CD14-positive monocyte (primary cell): ENCODE results near the gene GHRL. TPM values are rescaled to one million over a fixed set of nuclear protein-coding genes. Genes with fewer than 3 reads are reported as not detected.

Source experiments
- DNase-seq, 3 donors: peaks; one replicate each; pipeline ENCODE4 v3.0.0-alpha.2; 2011 to 2022
- H2AFZ ChIP-seq: 2 replicates; pipeline ENCODE4 v1.6.0; 2012; ENCODE audit warnings: mild to moderate bottlenecking, low read depth, low read length, inconsistent platforms; ENCODE audit not compliant: insufficient read depth, poor library complexity, severe bottlenecking
- H3K27ac ChIP-seq, 2 donors: 1 replicate in 1 of 2; 2 replicates in 1 of 2; pipeline ENCODE4 v1.5.1; 2012 to 2013; ENCODE audit warnings: low read length in 2 of 2, control low read depth in 1 of 2, inconsistent platforms in 1 of 2, low read depth in 1 of 2, mild to moderate bottlenecking in 1 of 2
- H3K27me3 ChIP-seq, 2 donors: one replicate each; pipeline versions ENCODE4 v1.6.0 to v1.6.1; 2011 to 2013; ENCODE audit warnings: low read length in 2 of 2; ENCODE audit not compliant: control insufficient read depth in 2 of 2, insufficient read depth in 2 of 2
- H3K36me3 ChIP-seq, 2 donors: replicated peaks in 1 of 2; 1 replicate in 1 of 2; 2 replicates in 1 of 2; pipeline versions ENCODE4 v1.5.1 to v1.6.1; 2012 to 2013; ENCODE audit warnings: low read length in 2 of 2, control low read depth in 1 of 2, inconsistent platforms in 1 of 2, mild to moderate bottlenecking in 1 of 2; ENCODE audit not compliant: insufficient read depth in 2 of 2, control insufficient read depth in 1 of 2
- H3K4me1 ChIP-seq, 2 donors: 1 replicate in 1 of 2; 2 replicates in 1 of 2; pipeline versions ENCODE4 v1.5.1 to v1.6.1; 2012 to 2013; ENCODE audit warnings: low read length in 2 of 2, control low read depth in 1 of 2, inconsistent platforms in 1 of 2, mild to moderate bottlenecking in 1 of 2, moderate library complexity in 1 of 2; ENCODE audit not compliant: insufficient read depth in 2 of 2, control insufficient read depth in 1 of 2
- H3K4me2 ChIP-seq: replicated peaks from 2 replicates; pipeline ENCODE3; 2012; ENCODE audit warnings: low read length, moderate library complexity, mild to moderate bottlenecking; ENCODE audit not compliant: poor library complexity, severe bottlenecking; ENCODE audit errors: extremely low read depth
- H3K4me3 ChIP-seq, 3 experiments: fragments of 200-600 bp in 1 of 3; sonication (generic) in 1 of 3; replicated peaks in 1 of 3; 1 replicate in 2 of 3; 2 replicates in 1 of 3; pipeline ENCODE4 v1.5.1; 2011 to 2013; ENCODE audit warnings: low read length in 3 of 3, mild to moderate bottlenecking in 3 of 3, control low read depth in 2 of 3, low read depth in 2 of 3, inconsistent platforms in 1 of 3, moderate library complexity in 1 of 3
- H3K79me2 ChIP-seq: 2 replicates; pipeline ENCODE4 v1.6.0; 2012; ENCODE audit warnings: mild to moderate bottlenecking, control low read depth, inconsistent platforms, low read length, moderate library complexity; ENCODE audit not compliant: insufficient read depth
- H3K9ac ChIP-seq: 2 replicates; pipeline ENCODE4 v1.6.0; 2017; ENCODE audit warnings: low read length, mild to moderate bottlenecking; ENCODE audit not compliant: insufficient read depth, poor library complexity, severe bottlenecking
- H3K9me3 ChIP-seq, 2 donors: replicated peaks in 1 of 2; 1 replicate in 1 of 2; 2 replicates in 1 of 2; pipeline versions ENCODE4 v1.5.1 to v1.6.1; 2012 to 2013; ENCODE audit warnings: low read length in 2 of 2, control low read depth in 1 of 2; ENCODE audit not compliant: control insufficient read depth in 1 of 2, insufficient read depth in 1 of 2
- H4K20me1 ChIP-seq: 2 replicates; pipeline ENCODE4 v1.6.0; 2012; ENCODE audit warnings: mild to moderate bottlenecking, low read length, control low read depth, moderate library complexity; ENCODE audit not compliant: insufficient read depth
- H3K27ac Mint-ChIP-seq, 7 donors: one replicate each; pipeline ENCODE4 v1.8.0; 2020; ENCODE audit warnings: mild to moderate bottlenecking in 7 of 7, mixed read lengths in 7 of 7, moderate library complexity in 6 of 7, inconsistent platforms in 2 of 7
- H3K27me3 Mint-ChIP-seq, 3 donors: one replicate each; pipeline ENCODE4 v1.8.0; 2021 to 2022; ENCODE audit warnings: low read depth in 3 of 3, mild to moderate bottlenecking in 3 of 3, mixed read lengths in 3 of 3, moderate library complexity in 3 of 3, inconsistent platforms in 1 of 3
- H3K36me3 Mint-ChIP-seq, 2 donors: one replicate each; pipeline ENCODE4 v1.8.0; 2020; ENCODE audit warnings: mixed read lengths in 2 of 2, inconsistent platforms in 1 of 2, mild to moderate bottlenecking in 1 of 2
- H3K4me1 Mint-ChIP-seq: one replicate; pipeline ENCODE4 v1.8.0; 2020; ENCODE audit warnings: mild to moderate bottlenecking, mixed read lengths
- H3K4me3 Mint-ChIP-seq, 2 donors: one replicate each; pipeline ENCODE4 v1.8.0; 2020; ENCODE audit warnings: mild to moderate bottlenecking in 2 of 2, mixed read lengths in 2 of 2, moderate library complexity in 1 of 2
- H3K9me3 Mint-ChIP-seq, 7 donors: one replicate each; pipeline ENCODE4 v1.8.0; 2020 to 2022; ENCODE audit warnings: mixed read lengths in 7 of 7, mild to moderate bottlenecking in 6 of 7, moderate library complexity in 6 of 7, inconsistent platforms in 2 of 7
- CTCF ChIP-seq: fragments of 200-600 bp; IDR thresholded peaks from one replicate; pipeline ENCODE4 v1.8.0; 2022; ENCODE audit warnings: antibody characterized with exemption, mild to moderate bottlenecking
- WGBS: methylation state at CpG from one replicate; pipeline ENCODE4 v1.1.5; 2013; ENCODE audit warnings: missing lambda C conversion rate; ENCODE audit not compliant: insufficient coverage; 5-methylcytosine and 5-hydroxymethylcytosine counted together
- intact Hi-C, 2 donors: fragments of 100-400 bp; cut with micrococcal nuclease; formaldehyde crosslinking; loops; one replicate each; pipeline versions ENCODE4 v1.15.0 to v1.15.1; 2023
- polyA plus RNA-seq, 3 donors: library from polyadenylated mRNA; depleted of rRNA in 1 of 3; unstranded in 2 of 3; stranded (reverse) in 1 of 3; fragments of 300-500 nt in 2 of 3; fragments of >200 nt in 1 of 3; fragmentation: Illumina TruSeq in 2 of 3; gene quantifications; 1 replicate in 2 of 3; 2 replicates in 1 of 3; pipeline ENCODE4 v1.2.3, GENCODE V29; 2012 to 2021

GHRL gene
- polyA plus RNA-seq, 3 donors: 2.3 to 9.9 (median 7.0) TPM

- no peaks in the 10 kb centered on the region for H3K27me3 ChIP-seq
- Mint-ChIP-seq H3K27ac (peak overlapping the region in 1 of 7 donors; percentile 46), H3K4me3 (no peak overlapping the region), H3K4me1 (peaks cover 3% of the 10 kb centered on the region), H3K9me3 (no peaks in the 10 kb centered on the region), H3K27me3 (no peaks in the 10 kb centered on the region), H3K36me3 (peaks cover 82 to 84% of the 10 kb centered on the region in 2 donors)
- H3K79me2 ChIP-seq: peaks cover 12% of the 10 kb centered on the region
- H3K4me3 ChIP-seq: no peak overlapping the region
- WGBS: no CpG with 5 or more reads among the region's 5 CpGs
- intact Hi-C loops: no loop called here
- peaks cover 35% of the 10 kb centered on the region for H4K20me1 ChIP-seq
- no peak for TF ChIP-seq CTCF
- no peak for DNase-seq
- no peak overlapping the region for H3K4me2 ChIP-seq
- H2AFZ ChIP-seq: no peak overlapping the region
- H3K9me3 ChIP-seq: no peaks in the 10 kb centered on the region
- no peak overlapping the region for H3K27ac ChIP-seq
- H3K4me1 ChIP-seq: no peaks in the 10 kb centered on the region
- peaks cover 63 to 85% of the 10 kb centered on the region in 2 donors for H3K36me3 ChIP-seq
- H3K9ac ChIP-seq: no peak overlapping the region
These were observed 10.8 kb downstream of the GHRL start for GRCh38 chr3:10281951-10282350.

GRCh38 chr3:10280571-10280970 is 12.2 kb downstream of the GHRL start:
- Mint-ChIP-seq H3K4me3 (no peak overlapping the region), H3K27me3 (no peaks in the 10 kb centered on the region), H3K9me3 (no peaks in the 10 kb centered on the region), H3K27ac (peak overlapping the region in 2 of 7 donors; percentile 2 to 25), H3K4me1 (peaks cover 3% of the 10 kb centered on the region), H3K36me3 (peaks cover 78 to 87% of the 10 kb centered on the region in 2 donors)
- Histone ChIP-seq H3K9me3 (no peaks in the 10 kb centered on the region), H3K9ac (no peak overlapping the region), H3K4me3 (no peak overlapping the region), H3K4me1 (no peaks in the 10 kb centered on the region), H2AFZ (no peak overlapping the region), H4K20me1 (peaks cover 49% of the 10 kb centered on the region), H3K27me3 (no peaks in the 10 kb centered on the region), H3K27ac (peak overlapping the region in 1 of 2 donors; percentile 27), H3K36me3 (peaks cover 64 to 85% of the 10 kb centered on the region in 2 donors), H3K4me2 (no peak overlapping the region), H3K79me2 (peaks cover 25% of the 10 kb centered on the region)
- no CpG with 5 or more reads among the region's 6 CpGs for WGBS
- no peak for TF ChIP-seq CTCF
- intact Hi-C loops: no loop called here
- no peak for DNase-seq
